ENCODE measurements around the gene PCDHA13. TPM values are rescaled to one million over a fixed set of nuclear protein-coding genes. Genes with fewer than 3 reads are reported as not detected.

Gene PCDHA13
- total RNA-seq, 1 donor from 2014 or later: not detected

Other genes with a start within 250 kb of the PCDHA13 start
- 37.7 TPM for gene CD14, start 248.9 kb upstream of the PCDHA13 start, total RNA-seq
- gene TMCO6, start 242.7 kb upstream of the PCDHA13 start, total RNA-seq: 4.0 TPM
- 155 TPM for gene NDUFA2, start 234.5 kb upstream of the PCDHA13 start, total RNA-seq
- 59.9 TPM for gene IK, start 234.3 kb upstream of the PCDHA13 start, total RNA-seq
- 11.2 TPM for gene WDR55, start 217.2 kb upstream of the PCDHA13 start, total RNA-seq
- gene DND1, start 208.5 kb upstream of the PCDHA13 start, total RNA-seq: 0.40 TPM
- 33.4 TPM for gene HARS1, start 190.8 kb upstream of the PCDHA13 start, total RNA-seq
- 25.2 TPM for gene HARS2, start 190.7 kb upstream of the PCDHA13 start, total RNA-seq
- gene ZMAT2, start 181.7 kb upstream of the PCDHA13 start, total RNA-seq: 29.6 TPM
- gene PCDHA1, start 96.0 kb upstream of the PCDHA13 start, total RNA-seq: not detected
- not detected for gene PCDHA2, start 87.3 kb upstream of the PCDHA13 start, total RNA-seq
- not detected for gene PCDHA3, start 81.1 kb upstream of the PCDHA13 start, total RNA-seq
- gene PCDHA4, start 75.1 kb upstream of the PCDHA13 start, total RNA-seq: not detected
- gene PCDHA5, start 60.5 kb upstream of the PCDHA13 start, total RNA-seq: not detected
- not detected for gene PCDHA6, start 54.2 kb upstream of the PCDHA13 start, total RNA-seq
- gene PCDHA7, start 47.9 kb upstream of the PCDHA13 start, total RNA-seq: not detected
- not detected for gene PCDHA8, start 40.9 kb upstream of the PCDHA13 start, total RNA-seq
- not detected for gene PCDHA9, start 33.7 kb upstream of the PCDHA13 start, total RNA-seq
- gene PCDHA10, start 26.2 kb upstream of the PCDHA13 start, total RNA-seq: 0.05 TPM
- not detected for gene PCDHA11, start 13.2 kb upstream of the PCDHA13 start, total RNA-seq
- not detected for gene PCDHA12, start 6.8 kb upstream of the PCDHA13 start, total RNA-seq
- 0.13 TPM for gene PCDHAC1, start 44.2 kb downstream of the PCDHA13 start, total RNA-seq
- 0.48 TPM for gene PCDHAC2, start 84.4 kb downstream of the PCDHA13 start, total RNA-seq
- gene PCDHB1, start 169.2 kb downstream of the PCDHA13 start, total RNA-seq: not detected
- gene PCDHB2, start 212.5 kb downstream of the PCDHA13 start, total RNA-seq: 2.0 TPM
- gene PCDHB3, start 218.3 kb downstream of the PCDHA13 start, total RNA-seq: 1.4 TPM
- gene PCDHB4, start 239.7 kb downstream of the PCDHA13 start, total RNA-seq: 1.7 TPM

Data from Right ventricle myocardium superior (tissue), 1 donor.